Transverse colon (tissue), 4 donors: ENCODE results near the gene PDCD10. TPM values are rescaled to one million over a fixed set of nuclear protein-coding genes. Genes with fewer than 3 reads are reported as not detected.

Source experiments
- DNase-seq: peaks from one replicate; pipeline ENCODE4 v3.0.0-alpha.2; 2019
- H3K27ac ChIP-seq, 4 donors: fragments of 200-600 bp; sonication (generic); 2 replicates each; pipeline ENCODE4 v1.5.1; 2016 to 2018; ENCODE audit warnings: inconsistent platforms in 4 of 4
- H3K27me3 ChIP-seq: fragments of 200-600 bp; sonication (generic); 2 replicates; pipeline ENCODE4 v1.5.1; 2017; ENCODE audit warnings: inconsistent platforms
- H3K36me3 ChIP-seq, 4 donors: fragments of 200-600 bp; sonication (generic); 2 replicates each; pipeline ENCODE4 v1.5.1; 2017 to 2019; ENCODE audit warnings: inconsistent platforms in 4 of 4
- H3K4me1 ChIP-seq, 4 donors: fragments of 200-600 bp; sonication (generic); 2 replicates each; pipeline ENCODE4 v1.5.1; 2017 to 2020; ENCODE audit warnings: inconsistent platforms in 4 of 4
- H3K4me3 ChIP-seq, 4 donors: fragments of 200-600 bp; sonication (generic); 1 replicate in 1 of 4; 2 replicates in 3 of 4; pipeline versions ENCODE4 v1.5.1 to v1.6.1; 2017 to 2019; ENCODE audit warnings: inconsistent platforms in 4 of 4
- H3K9me3 ChIP-seq, 2 donors: fragments of 200-600 bp; sonication (generic); 2 replicates each; pipeline ENCODE4 v1.5.1; 2017 to 2019; ENCODE audit warnings: inconsistent platforms in 2 of 2
- EP300 ChIP-seq: sonication (generic); formaldehyde crosslinking; IDR thresholded peaks from one replicate; pipeline ENCODE4 v1.6.1; 2017; ENCODE audit warnings: antibody characterized with exemption, low read depth
- POLR2A ChIP-seq: fragments of 450-650 bp; IDR thresholded peaks from one replicate; pipeline ENCODE4 v1.6.1; 2016; ENCODE audit warnings: antibody characterized with exemption, mild to moderate bottlenecking, moderate library complexity
- POLR2AphosphoS5 ChIP-seq, 3 donors: sonication (generic); formaldehyde crosslinking; IDR thresholded peaks; one replicate each; pipeline ENCODE4 v1.6.1; 2016; ENCODE audit warnings: antibody characterized with exemption in 3 of 3
- WGBS, 2 donors: methylation state at CpG; one replicate each; pipeline ENCODE4 v1.1.5; 2018; ENCODE audit warnings: low coverage in 1 of 2; 5-methylcytosine and 5-hydroxymethylcytosine counted together
- in situ Hi-C, 4 donors: fragments of 200-750 bp; cut with MboI; loops; one replicate each; pipeline versions ENCODE4 v1.15.0 to v1.15.1; 2017; ENCODE audit warnings: low sequenced_read_pairs in 3 of 4, low pct_ligation_motif_present in 1 of 4, low pct_unique_long_range_greater_than_20kb in 1 of 4
- intact Hi-C: fragments of 100-400 bp; cut with DNase I; formaldehyde crosslinking; loops from one replicate; pipeline ENCODE4 v1.15.1; 2023; ENCODE audit warnings: low total_unique reads
- total RNA-seq, 4 donors: library from RNA; depleted of rRNA; stranded (reverse); fragments of >200 nt; gene quantifications; one replicate each; pipeline ENCODE4 v1.1.0, GENCODE V29; 2016
- TF ChIP-seq, protein P1 (sequence below), 5 experiments: fragments of 200-600 bp in 3 of 5; fragments of 450-650 bp in 2 of 5; sonication (generic) in 3 of 5; IDR thresholded peaks; 1 replicate in 2 of 5; 2 replicates in 3 of 5; pipeline ENCODE4 v1.5.1; 2016 to 2017; ENCODE audit warnings: antibody characterized with exemption in 5 of 5, inconsistent platforms in 3 of 5, mild to moderate bottlenecking in 2 of 5, moderate library complexity in 1 of 5

Gene PDCD10
- total RNA-seq, 4 donors from 2014 or later = 32.0 to 99.6 (median 89.0) TPM

DNA sequence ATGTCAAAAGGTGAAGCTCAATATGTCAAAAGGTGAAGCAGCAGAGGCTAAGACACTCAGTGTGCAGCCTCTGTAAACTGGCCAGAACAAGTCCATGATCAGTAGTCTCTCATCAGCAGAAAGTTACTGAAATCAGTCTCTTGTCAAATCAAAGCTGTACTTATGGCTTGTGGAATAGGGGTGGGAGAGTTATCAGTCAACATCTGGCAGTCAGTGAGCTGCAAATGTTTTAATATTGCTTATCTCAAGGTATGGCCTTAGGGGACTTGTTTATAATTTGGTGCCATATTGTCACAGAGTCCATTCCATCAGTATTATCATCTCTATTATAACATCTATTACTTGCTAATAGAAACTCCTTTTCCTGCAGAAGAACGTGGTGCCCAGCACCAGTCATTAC, 66.0 kb downstream of the PDCD10 start:
- in situ Hi-C loops = no loop called here

DNA sequence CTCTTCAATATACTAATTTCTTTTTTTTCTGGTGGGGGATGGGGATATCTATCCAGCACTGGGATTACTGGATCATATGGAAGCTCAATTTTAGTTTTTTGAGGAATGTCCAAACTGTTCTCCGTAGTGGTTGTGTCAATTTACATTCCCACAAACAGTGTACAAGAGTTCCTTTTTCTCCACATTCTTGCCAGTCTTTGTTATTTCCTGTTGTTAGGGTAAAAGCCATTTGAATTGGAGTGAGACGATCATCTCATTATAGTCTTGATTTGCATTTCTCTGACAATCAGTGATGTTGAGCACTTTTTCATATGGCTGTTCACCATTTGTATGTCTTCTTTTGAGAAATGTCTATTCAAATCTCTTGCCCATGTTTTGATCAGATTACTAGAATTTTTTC, 68.1 kb downstream of the PDCD10 start:
- intact Hi-C loops (no loop called here), in situ Hi-C loops (no loop called here)
- Histone ChIP-seq H3K4me3 (no peak overlapping the region), H3K27me3 (no peaks in the 10 kb centered on the region), H3K9me3 (no peaks in the 10 kb centered on the region), H3K27ac (no peak overlapping the region), H3K4me1 (no peaks in the 10 kb centered on the region), H3K36me3 (no peaks in the 10 kb centered on the region)
- TF ChIP-seq, protein P1, sequence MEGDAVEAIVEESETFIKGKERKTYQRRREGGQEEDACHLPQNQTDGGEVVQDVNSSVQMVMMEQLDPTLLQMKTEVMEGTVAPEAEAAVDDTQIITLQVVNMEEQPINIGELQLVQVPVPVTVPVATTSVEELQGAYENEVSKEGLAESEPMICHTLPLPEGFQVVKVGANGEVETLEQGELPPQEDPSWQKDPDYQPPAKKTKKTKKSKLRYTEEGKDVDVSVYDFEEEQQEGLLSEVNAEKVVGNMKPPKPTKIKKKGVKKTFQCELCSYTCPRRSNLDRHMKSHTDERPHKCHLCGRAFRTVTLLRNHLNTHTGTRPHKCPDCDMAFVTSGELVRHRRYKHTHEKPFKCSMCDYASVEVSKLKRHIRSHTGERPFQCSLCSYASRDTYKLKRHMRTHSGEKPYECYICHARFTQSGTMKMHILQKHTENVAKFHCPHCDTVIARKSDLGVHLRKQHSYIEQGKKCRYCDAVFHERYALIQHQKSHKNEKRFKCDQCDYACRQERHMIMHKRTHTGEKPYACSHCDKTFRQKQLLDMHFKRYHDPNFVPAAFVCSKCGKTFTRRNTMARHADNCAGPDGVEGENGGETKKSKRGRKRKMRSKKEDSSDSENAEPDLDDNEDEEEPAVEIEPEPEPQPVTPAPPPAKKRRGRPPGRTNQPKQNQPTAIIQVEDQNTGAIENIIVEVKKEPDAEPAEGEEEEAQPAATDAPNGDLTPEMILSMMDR (IDR thresholded peaks at IDR 0.05) = no peak
- TF ChIP-seq EP300 = no peak
- TF ChIP-seq POLR2A = no peak
- 68 to 79% methylated on average over 2 of the region's 2 CpGs for WGBS, 2 donors
- no peak for DNase-seq

More for the DNA sequence above, 66.0 kb downstream of the PDCD10 start:
- H3K9me3 ChIP-seq = no peaks in the 10 kb centered on the region
- WGBS, 2 donors = 85 to 100% methylated on average over 1 of the region's 1 CpG
- H3K4me3 ChIP-seq = no peak overlapping the region
- no peak for DNase-seq
- H3K4me1 ChIP-seq = no peaks in the 10 kb centered on the region
- peaks cover 0 to 4% (median 0%) of the 10 kb centered on the region in 4 donors for H3K36me3 ChIP-seq
- intact Hi-C loops = no loop called here
- H3K27ac ChIP-seq = no peak overlapping the region
- TF ChIP-seq EP300 (no peak), POLR2AphosphoS5 (IDR thresholded peaks at IDR 0.05) (no peak), POLR2A (no peak)
- TF ChIP-seq, protein P1 (IDR thresholded peaks at IDR 0.05) = no peak
- H3K27me3 ChIP-seq = no peaks in the 10 kb centered on the region

- 84 to 86% methylated on average over 4 to 5 of the region's 5 CpGs for WGBS, 2 donors
- TF ChIP-seq, protein P1 (IDR thresholded peaks at IDR 0.05) = no peak
- TF ChIP-seq EP300 = no peak
- no peak overlapping the region for H3K27ac ChIP-seq
Measured at GRCh38 chr3:167662919-167663400, 71.7 kb downstream of the PDCD10 start.

DNA sequence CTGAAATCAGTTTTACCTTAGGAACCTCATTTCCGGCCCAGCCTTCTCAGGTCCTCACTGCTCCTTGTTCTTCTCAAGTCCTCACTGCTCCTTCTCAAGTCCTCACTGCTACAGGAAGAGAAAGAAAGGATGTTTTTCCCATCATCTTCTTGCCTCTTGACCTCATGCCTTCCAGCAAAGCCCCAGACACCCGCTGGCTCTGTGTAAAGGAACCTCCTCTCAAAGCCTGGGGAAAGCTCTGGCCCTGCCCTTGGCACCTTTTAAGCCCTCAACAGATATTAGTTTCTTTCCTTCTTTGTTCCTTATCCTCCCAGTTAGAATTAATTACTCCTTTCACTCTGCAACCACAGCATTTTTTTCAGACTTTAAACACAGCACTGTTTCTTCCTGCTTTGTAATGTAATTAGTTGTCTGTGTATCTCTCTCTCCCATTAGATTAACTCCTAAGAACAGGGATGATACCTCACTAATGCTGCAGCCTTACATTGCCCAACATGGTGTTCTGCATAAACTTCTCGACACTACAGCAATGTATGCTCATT, 76.9 kb downstream of the PDCD10 start:
- WGBS, 2 donors = 46 to 74% methylated on average over 3 of the region's 3 CpGs
- Histone ChIP-seq H3K36me3 (no peaks in the 10 kb centered on the region), H3K27ac (no peak overlapping the region), H3K9me3 (no peaks in the 10 kb centered on the region), H3K27me3 (no peaks in the 10 kb centered on the region), H3K4me1 (no peaks in the 10 kb centered on the region), H3K4me3 (no peak overlapping the region)
- TF ChIP-seq POLR2A (no peak), POLR2AphosphoS5 (IDR thresholded peaks at IDR 0.05) (no peak), EP300 (no peak)
- TF ChIP-seq, protein P1 (IDR thresholded peaks at IDR 0.05) = no peak
- in situ Hi-C loops (no loop called here), intact Hi-C loops (no loop called here)
- DNase-seq = no peak

More at GRCh38 chr3:167662919-167663400, 71.7 kb downstream of the PDCD10 start:
- Histone ChIP-seq H3K36me3 (no peaks in the 10 kb centered on the region), H3K4me1 (no peaks in the 10 kb centered on the region), H3K4me3 (no peak overlapping the region), H3K27me3 (no peaks in the 10 kb centered on the region), H3K9me3 (no peaks in the 10 kb centered on the region)
- DNase-seq = no peak
- intact Hi-C loops = no loop called here
- in situ Hi-C loops = no loop called here
